H9 (cell line): ENCODE results near the gene SIX2. TPM values are rescaled to one million over a fixed set of nuclear protein-coding genes. Genes with fewer than 3 reads are reported as not detected.

Experiments
- DNase-seq: peaks from one replicate; pipeline ENCODE4 v3.0.0-alpha.2; 2017
- H2AFZ ChIP-seq: one replicate; pipeline ENCODE4 v1.6.1; 2013; ENCODE audit warnings: mild to moderate bottlenecking, low read length, control low read depth, moderate library complexity
- H2AK5ac ChIP-seq: 2 replicates; pipeline ENCODE4 v1.6.1; 2013; ENCODE audit warnings: low read length, control low read depth, mixed read lengths; ENCODE audit not compliant: insufficient read length
- H2BK120ac ChIP-seq: one replicate; pipeline ENCODE4 v1.6.1; 2013; ENCODE audit warnings: low read depth, mild to moderate bottlenecking, low read length, control low read depth, inconsistent platforms; ENCODE audit not compliant: poor library complexity, severe bottlenecking
- H2BK12ac ChIP-seq: 2 replicates; pipeline ENCODE4 v1.6.1; 2013; ENCODE audit warnings: low read length, control low read depth, mixed read lengths, low read depth; ENCODE audit not compliant: insufficient read length
- H2BK15ac ChIP-seq: 2 replicates; pipeline ENCODE4 v1.6.1; 2013; ENCODE audit warnings: low read depth, low read length, control low read depth
- H2BK20ac ChIP-seq: one replicate; pipeline ENCODE4 v1.6.1; 2013; ENCODE audit warnings: low read depth, mild to moderate bottlenecking, low read length, control low read depth, inconsistent platforms; ENCODE audit not compliant: poor library complexity, severe bottlenecking
- H2BK5ac ChIP-seq: 2 replicates; pipeline ENCODE4 v1.6.1; 2013; ENCODE audit warnings: low read length, control low read depth, mixed read lengths; ENCODE audit not compliant: insufficient read length
- H3K14ac ChIP-seq: 2 replicates; pipeline ENCODE4 v1.6.1; 2013; ENCODE audit warnings: low read length, control low read depth; ENCODE audit not compliant: insufficient read depth
- H3K18ac ChIP-seq: 2 replicates; pipeline ENCODE4 v1.6.1; 2013; ENCODE audit warnings: low read depth, mild to moderate bottlenecking, mixed read lengths, low read length, control low read depth; ENCODE audit not compliant: insufficient read length
- H3K23ac ChIP-seq: 2 replicates; pipeline ENCODE4 v1.6.1; 2013; ENCODE audit warnings: low read length, control low read depth, mixed read lengths, low read depth; ENCODE audit not compliant: insufficient read length
- H3K23me2 ChIP-seq: 2 replicates; pipeline ENCODE4 v1.6.1; 2013; ENCODE audit warnings: low read depth, mild to moderate bottlenecking, mixed read lengths, low read length, control low read depth; ENCODE audit not compliant: insufficient read length, poor library complexity, severe bottlenecking
- H3K27ac ChIP-seq: 2 replicates; pipeline ENCODE4 v1.5.1; 2013; ENCODE audit warnings: low read length, control low read depth, mixed read lengths, low read depth; ENCODE audit not compliant: insufficient read length
- H3K27me3 ChIP-seq: 2 replicates; pipeline ENCODE4 v1.6.1; 2013; ENCODE audit warnings: low read length, control low read depth, inconsistent platforms; ENCODE audit not compliant: insufficient read depth
- H3K4ac ChIP-seq: 2 replicates; pipeline ENCODE4 v1.6.1; 2013; ENCODE audit warnings: low read depth, mild to moderate bottlenecking, control low read depth, inconsistent platforms, low read length, moderate library complexity
- H3K4me1 ChIP-seq: 2 replicates; pipeline ENCODE4 v1.6.1; 2013; ENCODE audit warnings: low read length, control low read depth, inconsistent platforms; ENCODE audit not compliant: insufficient read depth
- H3K4me2 ChIP-seq: 2 replicates; pipeline ENCODE4 v1.6.1; 2013; ENCODE audit warnings: low read length, control low read depth, mixed read lengths; ENCODE audit not compliant: insufficient read length, insufficient read depth
- H3K56ac ChIP-seq: 2 replicates; pipeline ENCODE4 v1.6.1; 2013; ENCODE audit warnings: low read depth, mild to moderate bottlenecking, mixed read lengths, low read length, control low read depth; ENCODE audit not compliant: insufficient read length
- H3K79me1 ChIP-seq: 2 replicates; pipeline ENCODE4 v1.6.1; 2013; ENCODE audit warnings: low read depth, mild to moderate bottlenecking, moderate library complexity, low read length, control low read depth, inconsistent platforms; ENCODE audit not compliant: insufficient read depth, poor library complexity, severe bottlenecking
- H3K79me2 ChIP-seq: 2 replicates; pipeline ENCODE4 v1.6.1; 2013; ENCODE audit warnings: low read length, control low read depth, inconsistent platforms; ENCODE audit not compliant: insufficient read depth
- H3K9ac ChIP-seq: 2 replicates; pipeline ENCODE4 v1.6.1; 2013; ENCODE audit warnings: low read length, control low read depth, mixed read lengths; ENCODE audit not compliant: insufficient read length; ENCODE audit errors: extremely low read depth
- H3K9me3 ChIP-seq: one replicate; pipeline ENCODE4 v1.6.1; 2013; ENCODE audit warnings: low read depth, low read length, inconsistent platforms; ENCODE audit not compliant: control insufficient read depth
- H3T11ph ChIP-seq: one replicate; pipeline ENCODE4 v1.6.1; 2013; ENCODE audit warnings: mild to moderate bottlenecking, low read length, control low read depth, inconsistent platforms
- H4K20me1 ChIP-seq: one replicate; pipeline ENCODE4 v1.6.1; 2013; ENCODE audit not compliant: control insufficient read depth, insufficient read length, insufficient read depth
- H4K5ac ChIP-seq: 2 replicates; pipeline ENCODE4 v1.6.1; 2013; ENCODE audit warnings: low read depth, mild to moderate bottlenecking, mixed read lengths, low read length, control low read depth; ENCODE audit not compliant: insufficient read length
- H4K8ac ChIP-seq: replicated peaks from 2 replicates; pipeline ENCODE4 v1.6.1; 2013; ENCODE audit warnings: low read length, control low read depth, mixed read lengths, low read depth; ENCODE audit not compliant: insufficient read length
- H4K91ac ChIP-seq: 2 replicates; pipeline ENCODE4 v1.6.1; 2013; ENCODE audit warnings: low read depth, mild to moderate bottlenecking, moderate library complexity, mixed read lengths, low read length, control low read depth; ENCODE audit not compliant: insufficient read length
- H3K27ac Mint-ChIP-seq, 3 experiments: 2 replicates in 2 of 3; 3 replicates in 1 of 3; pipeline ENCODE4 v1.8.0; 2020 to 2021; ENCODE audit warnings: mixed read lengths in 3 of 3, mild to moderate bottlenecking in 1 of 3, moderate library complexity in 1 of 3
- H3K27me3 Mint-ChIP-seq: 2 replicates; pipeline ENCODE4 v1.8.0; 2021; ENCODE audit warnings: low read depth, mild to moderate bottlenecking, moderate library complexity, mixed read lengths
- H3K36me3 Mint-ChIP-seq, 3 experiments: 2 replicates in 2 of 3; 3 replicates in 1 of 3; pipeline ENCODE4 v1.8.0; 2020 to 2021; ENCODE audit warnings: low read depth in 3 of 3, mixed read lengths in 3 of 3; ENCODE audit not compliant: insufficient read depth in 1 of 3
- H3K4me1 Mint-ChIP-seq, 2 experiments: 2 replicates each; pipeline ENCODE4 v1.8.0; 2020; ENCODE audit warnings: mixed read lengths in 2 of 2
- H3K4me3 Mint-ChIP-seq, 2 experiments: 2 replicates in 1 of 2; 3 replicates in 1 of 2; pipeline ENCODE4 v1.8.0; 2020 to 2021; ENCODE audit warnings: mild to moderate bottlenecking in 2 of 2, mixed read lengths in 2 of 2, moderate library complexity in 1 of 2
- H3K9me3 Mint-ChIP-seq, 2 experiments: 2 replicates in 1 of 2; 3 replicates in 1 of 2; pipeline ENCODE4 v1.8.0; 2020; ENCODE audit warnings: mild to moderate bottlenecking in 2 of 2, mixed read lengths in 2 of 2, moderate library complexity in 1 of 2
- CTCF ChIP-seq: fragments of 200-600 bp; sonication (generic); conservative IDR thresholded peaks from 3 replicates; pipeline ENCODE4 v1.8.0; 2021; ENCODE audit warnings: antibody characterized with exemption, mild to moderate bottlenecking
- WGBS: extraction: QIAGEN DNeasy Blood & Tissue Kit; methylation state at CpG from one replicate; pipeline ENCODE4 v1.1.7; 2013; ENCODE audit warnings: missing lambda C conversion rate, low lambda C conversion rate, mixed read lengths; ENCODE audit not compliant: insufficient read length; ENCODE audit errors: extremely low coverage; 5-methylcytosine and 5-hydroxymethylcytosine counted together
- total RNA-seq: library from RNA; stranded (reverse); gene quantifications from 2 replicates; pipeline ENCODE4 v1.2.1, GENCODE V29; 2021

The SIX2 gene
- total RNA-seq, 1 experiment from 2014 or later: not detected

GRCh38 chr2:44967056-44967455 lies 42.2 kb downstream of the SIX2 start:
- no peaks in the 10 kb centered on the region for H3K27me3 ChIP-seq
- no peak overlapping the region for H3T11ph ChIP-seq
- no peak overlapping the region for H4K8ac ChIP-seq
- no peak overlapping the region for H4K91ac ChIP-seq
- Mint-ChIP-seq H3K27me3 (peaks cover 43% of the 10 kb centered on the region), H3K4me3 (no peak overlapping the region), H3K4me1 (peaks cover 14 to 39% of the 10 kb centered on the region in 2 experiments), H3K27ac (no peak overlapping the region), H3K9me3 (no peaks in the 10 kb centered on the region; a peak in 1 of 5 replicates), H3K36me3 (no peaks in the 10 kb centered on the region)
- H2BK12ac ChIP-seq: no peak overlapping the region
- H3K27ac ChIP-seq: no peak overlapping the region
- H3K18ac ChIP-seq: no peak overlapping the region
- no peak overlapping the region for H2AK5ac ChIP-seq
- no peak overlapping the region for H2BK20ac ChIP-seq
- H2BK5ac ChIP-seq: no peak overlapping the region
- H4K5ac ChIP-seq: no peak overlapping the region
- no peak overlapping the region for H3K14ac ChIP-seq
- no peaks in the 10 kb centered on the region for H4K20me1 ChIP-seq
- no peak overlapping the region for H2BK15ac ChIP-seq
- TF ChIP-seq CTCF: no peak
- H3K4ac ChIP-seq: no peak overlapping the region
- no peaks in the 10 kb centered on the region; the same call in 1 of the 2 replicates for H3K79me2 ChIP-seq
- no peak overlapping the region for H3K56ac ChIP-seq
- no peak for DNase-seq
- no peak overlapping the region for H3K4me2 ChIP-seq
- no peaks in the 10 kb centered on the region for H3K79me1 ChIP-seq
- H3K9ac ChIP-seq: no peak overlapping the region
- H3K4me1 ChIP-seq: no peaks in the 10 kb centered on the region
- no CpG with 5 or more reads among the region's 6 CpGs for WGBS
- H2AFZ ChIP-seq: no peak overlapping the region
- H3K23me2 ChIP-seq: no peaks in the 10 kb centered on the region
- no peak overlapping the region for H2BK120ac ChIP-seq
- no peaks in the 10 kb centered on the region for H3K9me3 ChIP-seq
- no peak overlapping the region for H3K23ac ChIP-seq
